Endothelial cell of hepatic sinusoid (primary cell): ENCODE measurements around the gene CTDNEP1.

Experiments used
- in situ Hi-C: cut with HindIII; loops from 2 replicates; pipeline ENCODE4 v1.10.0; 2017; ENCODE audit warnings: low sequenced_read_pairs

CTDNEP1 gene

GRCh38 chr17:7216242-7217112, 35.1 kb downstream of the CTDNEP1 start:
- in situ Hi-C loops: no loop called here

- in situ Hi-C loops: no loop called here
Measured at GRCh38 chr17:7215652-7216180, 35.8 kb downstream of the CTDNEP1 start.

- in situ Hi-C loops: no loop called here
Measured at GRCh38 chr17:7215136-7215638, 36.3 kb downstream of the CTDNEP1 start.

DNA sequence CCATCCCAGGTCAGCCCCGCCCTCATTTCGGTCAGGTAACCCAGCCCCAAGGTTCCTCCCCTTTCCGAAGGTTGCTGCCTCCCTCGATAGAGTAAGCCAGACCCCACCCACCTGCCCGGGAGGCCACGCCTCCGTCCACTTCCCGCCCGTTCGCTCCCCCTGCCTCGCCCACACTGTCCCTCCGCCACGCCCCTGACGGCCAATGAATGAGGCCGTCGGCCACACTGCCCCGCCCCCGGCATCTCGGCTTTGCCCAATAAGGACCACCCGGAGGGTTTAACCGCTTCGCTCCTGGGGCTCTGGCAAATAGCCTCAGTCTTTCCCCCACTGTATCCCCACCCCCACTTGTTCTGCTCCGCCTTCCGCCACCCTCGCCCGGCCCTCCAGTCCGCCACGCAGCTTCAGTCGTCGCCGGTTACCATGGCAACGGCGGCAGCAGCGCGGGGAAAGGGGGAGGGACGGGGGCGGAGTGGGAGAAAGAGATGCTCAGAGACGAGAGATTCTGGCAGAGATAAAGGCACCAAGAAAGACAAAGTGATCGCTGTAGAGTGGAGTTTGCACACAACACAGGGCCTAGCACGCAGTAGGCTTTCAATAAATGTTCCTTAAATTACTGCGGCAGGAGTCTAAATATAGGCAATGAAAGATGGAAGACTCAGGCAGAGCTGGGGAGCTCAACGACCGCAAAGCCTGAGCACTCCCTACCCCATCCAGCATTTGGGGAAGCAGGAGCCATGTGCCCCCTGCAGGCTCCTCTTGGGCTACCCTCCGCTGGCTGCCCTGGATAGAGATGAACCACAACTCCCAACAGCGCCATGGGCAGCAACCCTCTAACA, 37.0 kb downstream of the CTDNEP1 start:
- in situ Hi-C loops: no loop called here

DNA sequence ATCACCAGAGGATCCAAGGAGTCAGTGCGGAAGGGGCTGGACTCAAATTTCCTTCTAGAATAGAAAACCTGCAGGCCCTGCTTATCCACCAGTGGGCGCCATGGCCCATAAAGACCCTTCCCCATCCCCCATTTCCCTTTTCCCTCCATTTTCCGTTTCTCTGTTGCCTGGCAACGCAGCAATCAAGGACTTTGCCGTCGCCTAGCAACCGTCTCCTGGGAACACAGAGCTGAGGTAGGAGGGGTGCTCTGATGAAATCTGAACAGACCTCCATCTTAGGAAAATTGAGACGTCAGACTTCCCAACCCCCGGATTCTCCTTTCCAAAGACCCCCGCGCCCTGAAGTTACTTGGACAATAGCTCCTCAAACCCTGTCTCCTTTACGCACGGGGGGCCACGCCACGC, 37.6 kb downstream of the CTDNEP1 start:
- in situ Hi-C loops: no loop called here

DNA sequence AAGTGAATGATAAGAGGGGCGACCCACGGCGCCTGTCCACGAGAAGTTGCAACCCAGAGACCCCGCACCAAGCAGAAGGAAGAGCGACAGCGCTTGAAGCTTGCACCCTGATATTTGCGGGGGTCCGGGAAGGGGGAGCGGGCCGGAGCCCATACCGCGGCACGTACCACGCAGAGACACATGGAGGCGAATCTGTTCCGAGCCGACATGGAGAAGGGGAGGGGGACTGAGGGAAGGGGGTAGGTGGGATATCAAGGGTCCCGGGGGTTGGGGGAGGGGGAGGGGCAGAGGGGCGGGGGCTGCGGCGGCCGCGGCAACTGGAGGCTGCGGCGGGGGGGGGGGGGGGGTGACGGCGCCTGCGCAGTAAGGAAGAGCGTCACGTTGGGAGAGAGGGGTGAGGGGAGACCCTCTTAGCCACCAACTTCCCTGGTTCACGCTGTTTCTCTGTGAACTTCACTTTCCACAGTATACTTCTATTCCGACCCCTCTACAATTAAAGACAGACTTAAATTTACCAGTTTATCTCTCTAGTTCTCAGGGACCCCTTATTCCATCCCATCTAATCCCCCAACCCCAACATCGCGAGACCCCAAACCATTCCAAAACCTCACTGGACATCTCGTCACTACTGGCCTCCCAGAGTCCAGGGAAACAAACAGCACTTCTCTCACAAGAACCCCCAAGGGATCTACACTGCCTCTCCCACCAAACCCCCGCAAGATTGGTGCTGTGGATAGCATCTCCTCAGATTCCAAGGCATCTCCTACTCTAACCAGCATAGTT, 39.9 kb downstream of the CTDNEP1 start:
- in situ Hi-C loops: no loop called here

DNA sequence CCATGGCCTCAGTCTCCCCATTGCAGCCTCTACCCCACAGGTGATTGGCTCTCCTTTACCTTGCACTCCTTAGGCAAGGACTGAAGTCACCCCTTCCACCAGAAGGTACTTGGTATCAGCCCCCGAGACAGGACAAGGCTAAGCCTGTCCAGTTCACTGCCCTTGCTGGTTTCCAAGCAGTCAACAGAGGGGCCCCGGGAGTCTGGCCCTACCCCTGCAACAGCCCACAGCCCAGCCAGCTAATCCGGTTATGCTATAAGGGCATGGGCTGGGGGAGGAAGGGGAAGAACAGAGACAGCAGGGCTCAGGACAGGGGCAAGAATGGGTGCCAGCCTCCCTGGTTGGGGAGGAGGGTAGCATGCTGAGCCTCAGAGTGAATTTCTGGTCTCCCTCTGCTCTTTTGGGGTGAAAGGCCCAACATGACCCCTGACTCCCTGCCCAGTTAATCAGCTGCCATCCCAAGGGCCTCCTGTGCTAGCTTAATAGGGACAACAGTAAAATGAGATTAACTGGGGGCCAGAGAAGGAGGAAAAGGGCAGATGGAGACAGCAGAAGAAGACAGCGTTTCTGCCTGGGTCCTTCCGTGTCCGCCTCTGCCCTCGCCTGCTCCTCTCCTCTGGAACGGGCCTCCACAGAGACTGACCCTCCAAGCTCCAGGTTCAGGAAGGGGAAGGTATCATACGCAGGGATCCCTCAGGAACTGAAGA, 42.6 kb downstream of the CTDNEP1 start:
- in situ Hi-C loops: no loop called here

GRCh38 chr17:7208027-7208571, 43.4 kb downstream of the CTDNEP1 start:
- in situ Hi-C loops: no loop called here

- in situ Hi-C loops: no loop called here
Measured at GRCh38 chr17:7207120-7208001, 44.2 kb downstream of the CTDNEP1 start.

DNA sequence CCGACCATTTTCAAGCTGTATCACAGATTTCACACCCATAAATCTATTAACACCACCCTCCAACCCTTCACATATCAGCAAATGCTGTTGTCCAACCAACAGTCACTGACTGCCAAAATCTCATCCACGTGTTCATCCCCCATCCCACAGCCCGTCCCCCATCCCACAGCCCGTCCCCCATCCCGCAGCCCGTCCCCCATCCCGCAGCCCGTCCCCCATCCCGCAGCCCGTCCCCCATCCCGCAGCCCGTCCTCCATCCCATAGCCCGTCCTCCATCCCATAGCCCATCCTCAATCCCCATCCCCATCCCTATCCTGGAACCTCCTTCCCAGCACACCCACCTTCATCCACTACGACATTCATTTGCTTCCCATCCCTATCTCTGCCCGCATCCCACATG, 46.0 kb downstream of the CTDNEP1 start:
- in situ Hi-C loops: no loop called here

GRCh38 chr17:7204828-7205461, 46.6 kb downstream of the CTDNEP1 start:
- in situ Hi-C loops: no loop called here

GRCh38 chr17:7204336-7204735, 47.2 kb downstream of the CTDNEP1 start:
- in situ Hi-C loops: no loop called here

DNA sequence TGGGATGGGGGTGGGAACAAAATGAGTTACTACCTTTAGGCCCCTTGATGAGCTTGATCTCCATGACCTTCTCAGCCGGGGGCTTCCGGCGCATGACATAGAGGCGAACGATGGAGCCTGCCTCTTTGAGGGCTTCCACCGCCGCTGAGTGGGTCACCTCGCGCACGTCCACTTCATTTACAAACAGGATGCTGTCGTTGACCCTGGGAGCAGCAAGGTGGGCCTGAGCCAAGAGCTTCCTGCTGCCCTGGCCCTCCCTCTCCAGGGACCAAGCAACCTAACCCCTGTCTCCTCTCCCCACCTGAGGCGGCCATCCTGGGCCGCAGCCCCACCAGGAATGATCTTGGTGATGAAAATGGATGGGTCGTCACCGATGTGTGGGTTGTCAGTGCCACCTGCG, 48.1 kb downstream of the CTDNEP1 start:
- in situ Hi-C loops: no loop called here

GRCh38 chr17:7196651-7197401, 54.7 kb downstream of the CTDNEP1 start:
- in situ Hi-C loops: no loop called here

DNA sequence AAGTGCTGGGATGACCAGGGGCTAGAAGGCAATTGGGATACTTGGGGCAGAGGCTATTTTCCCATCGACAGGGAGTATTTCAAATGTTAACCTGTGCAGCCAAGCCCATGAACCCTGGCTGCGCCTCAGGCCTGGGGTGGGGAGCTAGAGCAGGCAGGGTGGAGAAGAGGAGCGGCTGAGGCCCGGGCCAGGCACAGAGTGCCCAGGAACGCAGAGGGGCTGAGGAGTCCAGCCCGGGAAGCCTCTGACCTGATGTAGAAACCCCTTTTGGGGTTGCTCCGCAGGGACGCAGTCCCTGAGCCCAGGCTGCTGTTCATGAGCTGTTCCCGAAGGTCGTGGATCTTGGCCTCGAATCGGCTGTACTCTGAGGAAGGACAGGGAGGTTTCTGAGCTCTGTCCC, 55.6 kb downstream of the CTDNEP1 start:
- in situ Hi-C loops: no loop called here
